ENCODE results near the gene EMP1.

The EMP1 gene

GRCh38 chr12:13194401-13195110 lies 2.0 kb upstream of the EMP1 start:
- no peak for DNase-seq (ENCODE audit: extremely low read depth, low read depth)
- TF ChIP-seq CTCF (IDR thresholded peaks at IDR 0.05; ENCODE audit: low read depth, low read length, missing control alignments), result no peak
- H3K4me3 ChIP-seq (replicated peaks; ENCODE audit: low read depth, low read length), result no peak overlapping the region

GRCh38 chr12:13195250-13195649 lies 1.3 kb upstream of the EMP1 start:
- no peak for DNase-seq (ENCODE audit: extremely low read depth, low read depth)
- no peak overlapping the region for H3K4me3 ChIP-seq (replicated peaks; ENCODE audit: low read depth, low read length)
- no peak for TF ChIP-seq CTCF (IDR thresholded peaks at IDR 0.05; ENCODE audit: low read depth, low read length, missing control alignments)

DNA sequence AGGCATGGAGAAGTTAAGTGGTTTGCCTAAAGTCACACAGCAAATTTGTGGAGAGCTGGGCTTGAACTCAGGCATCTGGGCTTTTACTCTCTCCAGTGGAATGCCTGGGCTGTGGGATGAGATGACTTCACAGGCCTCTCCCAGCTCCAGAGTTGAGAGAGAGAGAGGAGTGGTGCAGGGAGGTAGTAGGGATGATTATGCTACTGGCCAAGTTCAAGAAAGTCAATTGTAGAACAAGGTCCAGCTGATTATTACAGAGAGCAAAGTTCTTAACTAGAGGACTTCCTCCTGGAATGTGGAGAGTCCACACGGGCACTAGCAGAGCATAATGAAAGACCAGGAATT lies 769 bp upstream of the EMP1 start:
- no peak for TF ChIP-seq CTCF (IDR thresholded peaks at IDR 0.05; ENCODE audit: low read depth, low read length, missing control alignments)
- DNase-seq (ENCODE audit: extremely low read depth, low read depth), result no peak
- peak overlapping the region; percentile 84; the same call in 1 of the 2 replicates for H3K4me3 ChIP-seq (replicated peaks; ENCODE audit: low read depth, low read length)

DNA sequence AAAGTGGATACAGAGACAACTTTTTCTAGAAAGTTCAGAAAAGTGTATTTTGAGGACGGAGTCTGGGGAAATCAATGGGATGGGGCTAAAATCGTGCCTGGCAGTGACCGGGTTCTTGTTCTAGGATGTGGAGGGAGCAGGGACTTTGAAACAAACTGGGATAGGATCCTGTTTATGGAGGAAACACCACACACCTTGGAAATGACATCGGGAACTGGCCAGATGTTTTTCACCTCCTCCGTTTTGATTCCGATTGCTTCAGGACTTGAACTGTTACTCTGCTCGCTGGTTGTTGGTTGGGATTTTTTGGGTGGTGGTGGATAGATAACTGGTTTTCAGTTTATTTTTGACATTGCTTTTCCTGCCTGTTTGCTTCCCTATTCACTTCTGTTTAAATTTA lies 506 bp downstream of the EMP1 start:
- no peak for DNase-seq (ENCODE audit: extremely low read depth, low read depth)
- no peak for TF ChIP-seq CTCF (IDR thresholded peaks at IDR 0.05; ENCODE audit: low read depth, low read length, missing control alignments)
- peak overlapping the region; percentile 84 for H3K4me3 ChIP-seq (replicated peaks; ENCODE audit: low read depth, low read length)

GRCh38 chr12:13197526-13198143 lies 1.1 kb downstream of the EMP1 start:
- no peak for DNase-seq (ENCODE audit: extremely low read depth, low read depth)
- peak overlapping the region; percentile 84 for H3K4me3 ChIP-seq (replicated peaks; ENCODE audit: low read depth, low read length)
- no peak for TF ChIP-seq CTCF (IDR thresholded peaks at IDR 0.05; ENCODE audit: low read depth, low read length, missing control alignments)

DNA sequence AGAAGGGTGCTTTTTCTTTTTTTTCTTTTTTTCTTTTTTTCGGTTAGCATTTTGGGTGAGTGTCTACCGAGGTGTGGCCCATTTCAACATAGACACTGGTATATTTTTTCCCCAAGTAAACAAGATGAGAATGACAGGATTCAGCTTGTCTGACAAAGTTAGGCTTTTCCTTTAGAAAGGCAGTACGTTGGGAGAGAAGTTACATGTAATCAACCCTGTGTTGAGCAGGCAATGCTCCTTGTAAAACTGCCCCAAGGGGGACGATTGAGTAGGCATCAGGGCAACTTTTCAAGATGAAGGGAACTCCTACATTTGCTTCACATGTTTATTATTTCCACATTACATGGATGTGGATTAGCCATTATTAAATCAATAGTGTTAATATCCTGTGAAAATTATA lies 1.7 kb downstream of the EMP1 start:
- TF ChIP-seq CTCF (IDR thresholded peaks at IDR 0.05; ENCODE audit: low read depth, low read length, missing control alignments), result no peak
- peak overlapping the region; percentile 84 for H3K4me3 ChIP-seq (replicated peaks; ENCODE audit: low read depth, low read length)
- no peak for DNase-seq (ENCODE audit: extremely low read depth, low read depth)
